WTC11 (cell line): ENCODE results near the gene CYB561D2. TPM values are rescaled to one million over a fixed set of nuclear protein-coding genes. Genes with fewer than 3 reads are reported as not detected.

Source experiments
- ATAC-seq: fragments of 200-7000 bp; cut with Tn5 transposase; 2 replicates; pipeline ENCODE4 v1.10.0; 2021; ENCODE audit warnings: mild to moderate bottlenecking, moderate library complexity
- CTCF ChIA-PET: fragments of 300-600 bp; sonication (Branson Sonifier 250); formaldehyde crosslinking; loops from one replicate; lab custom pipeline; 2021; ENCODE audit warnings: antibody characterized with exemption; lab: Charles Lee
- POLR2A ChIA-PET: fragments of 350-600 bp; sonication (Branson Sonifier 250); formaldehyde crosslinking; loops from one replicate; lab custom pipeline; 2021; ENCODE audit warnings: antibody characterized with exemption; lab: Charles Lee
- DNase-seq: peaks from one replicate; pipeline ENCODE4 v3.0.0; 2021; ENCODE audit warnings: low spot score
- H3K27ac Mint-ChIP-seq: 2 replicates; pipeline ENCODE4 v1.8.0; 2021; ENCODE audit warnings: mixed read lengths
- H3K27me3 Mint-ChIP-seq: 2 replicates; pipeline ENCODE4 v1.8.0; 2021; ENCODE audit warnings: low read depth, mild to moderate bottlenecking, moderate library complexity, mixed read lengths
- H3K36me3 Mint-ChIP-seq: 2 replicates; pipeline ENCODE4 v1.8.0; 2021; ENCODE audit warnings: mixed read lengths
- H3K4me1 Mint-ChIP-seq: 2 replicates; pipeline ENCODE4 v1.8.0; 2022; ENCODE audit warnings: mixed read lengths
- H3K4me3 Mint-ChIP-seq: 2 replicates; pipeline ENCODE4 v1.8.0; 2021; ENCODE audit warnings: mild to moderate bottlenecking, moderate library complexity, mixed read lengths
- H3K9me3 Mint-ChIP-seq: 2 replicates; pipeline ENCODE4 v1.8.0; 2021; ENCODE audit warnings: mixed read lengths
- ESRRA ChIP-seq: sonication (generic); formaldehyde crosslinking; IDR thresholded peaks from 2 replicates; pipeline ENCODE4 v1.8.1; 2022; ENCODE audit warnings: mild to moderate bottlenecking, missing genetic modification reagents, borderline replicate concordance
- HMGA2 ChIP-seq: fragments of 250-450 bp; sonication (Bioruptor Pico); IDR thresholded peaks from 2 replicates; pipeline ENCODE4 v1.4.0; 2021; ENCODE audit warnings: mild to moderate bottlenecking, moderate library complexity
- NFE2L1 ChIP-seq: sonication (generic); formaldehyde crosslinking; IDR thresholded peaks from 2 replicates; pipeline ENCODE4 v1.8.1; 2023; ENCODE audit warnings: missing genetic modification reagents
- NR2C2 ChIP-seq: sonication (generic); formaldehyde crosslinking; IDR thresholded peaks from 2 replicates; pipeline ENCODE4 v1.8.0; 2022; ENCODE audit warnings: mild to moderate bottlenecking, missing genetic modification reagents
- OVOL2 ChIP-seq: fragments of 250-450 bp; sonication (Bioruptor Pico); IDR thresholded peaks from 2 replicates; pipeline ENCODE4 v1.9.0; 2021; ENCODE audit warnings: mild to moderate bottlenecking, borderline replicate concordance
- RORB ChIP-seq: fragments of 250-450 bp; sonication (Bioruptor Pico); IDR thresholded peaks from 2 replicates; pipeline ENCODE4 v1.9.0; 2021; ENCODE audit warnings: mild to moderate bottlenecking
- TP53 ChIP-seq: sonication (generic); formaldehyde crosslinking; IDR thresholded peaks from 2 replicates; pipeline ENCODE4 v1.8.1; 2023; ENCODE audit warnings: mild to moderate bottlenecking, missing genetic modification reagents
- ZNF121 ChIP-seq: sonication (generic); formaldehyde crosslinking; IDR thresholded peaks from 2 replicates; pipeline ENCODE4 v1.8.0; 2023; ENCODE audit warnings: missing genetic modification reagents
- ZNF138 ChIP-seq: sonication (generic); formaldehyde crosslinking; conservative IDR thresholded peaks from 2 replicates; pipeline ENCODE4 v1.8.1; 2022; ENCODE audit warnings: mild to moderate bottlenecking, moderate library complexity, missing genetic modification reagents
- ZNF416 ChIP-seq: fragments of 250-450 bp; sonication (Bioruptor Pico); IDR thresholded peaks from 2 replicates; pipeline ENCODE4 v1.9.0; 2021; ENCODE audit warnings: mild to moderate bottlenecking, inconsistent platforms
- total RNA-seq: library from RNA; stranded (reverse); gene quantifications from 3 replicates; pipeline ENCODE4 v1.2.3, GENCODE V29; 2021
- TF ChIP-seq, protein P1 (sequence below): sonication (generic); formaldehyde crosslinking; IDR thresholded peaks from 2 replicates; pipeline ENCODE4 v1.8.0; 2022; ENCODE audit warnings: mild to moderate bottlenecking, missing genetic modification reagents
- TF ChIP-seq, protein P2 (sequence below): sonication (generic); formaldehyde crosslinking; IDR thresholded peaks from 2 replicates; pipeline ENCODE4 v1.8.0; 2022; ENCODE audit warnings: mild to moderate bottlenecking, missing genetic modification reagents
- TF ChIP-seq, protein P3 (sequence below): sonication (generic); formaldehyde crosslinking; IDR thresholded peaks from 2 replicates; pipeline ENCODE4 v1.8.1; 2023; ENCODE audit warnings: mild to moderate bottlenecking, missing genetic modification reagents, moderate library complexity
- TF ChIP-seq, protein P4 (sequence below): sonication (generic); formaldehyde crosslinking; IDR thresholded peaks from 2 replicates; pipeline ENCODE4 v1.8.1; 2022; ENCODE audit warnings: mild to moderate bottlenecking, missing genetic modification reagents, moderate library complexity, borderline replicate concordance
- TF ChIP-seq, protein P5 (sequence below): fragments of 250-450 bp; sonication (Bioruptor Pico); IDR thresholded peaks from 2 replicates; pipeline ENCODE4 v1.9.0; 2021; ENCODE audit warnings: mild to moderate bottlenecking
- TF ChIP-seq, protein P6 (sequence below): sonication (generic); formaldehyde crosslinking; IDR thresholded peaks from 2 replicates; pipeline ENCODE4 v1.8.1; 2022; ENCODE audit warnings: missing genetic modification reagents, borderline replicate concordance
- TF ChIP-seq, protein P7 (sequence below): fragments of 250-450 bp; sonication (Bioruptor Pico); IDR thresholded peaks from 2 replicates; pipeline ENCODE4 v1.8.0; 2021; ENCODE audit warnings: mild to moderate bottlenecking
- TF ChIP-seq, protein P8 (sequence below): sonication (generic); formaldehyde crosslinking; IDR thresholded peaks from 2 replicates; pipeline ENCODE4 v1.8.1; 2022; ENCODE audit warnings: mild to moderate bottlenecking, moderate library complexity, missing genetic modification reagents
- TF ChIP-seq, protein P9 (sequence below): fragments of 250-450 bp; sonication (Bioruptor Pico); IDR thresholded peaks from 2 replicates; pipeline ENCODE4 v1.9.0; 2021; ENCODE audit warnings: moderate library complexity, mild to moderate bottlenecking, inconsistent platforms, borderline replicate concordance

CYB561D2 gene
- total RNA-seq, 1 experiment from 2014 or later, result 9.8 TPM

DNA sequence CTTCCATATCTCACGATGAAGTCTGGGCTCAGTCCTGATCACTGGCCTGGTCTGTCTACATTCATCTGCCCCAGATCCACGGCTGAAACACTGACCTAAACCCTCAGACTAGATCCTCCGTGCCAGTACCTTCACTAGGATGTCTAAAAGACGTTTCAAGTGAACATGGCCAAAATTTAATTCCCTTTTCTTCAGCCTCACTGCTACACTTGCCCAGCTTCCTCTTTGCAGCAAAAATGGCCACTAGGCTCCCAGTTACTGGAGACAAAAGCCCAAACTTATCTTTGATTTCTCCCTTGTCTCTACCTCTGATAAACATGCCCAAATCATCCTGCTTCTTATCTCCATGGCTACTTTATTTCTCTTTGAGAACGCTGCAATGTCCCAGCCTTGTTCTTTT lies 11.7 kb upstream of the CYB561D2 start:
- H3K9me3 Mint-ChIP-seq, result no peaks in the 10 kb centered on the region
- no peak for TF ChIP-seq NFE2L1 (CRISPR knock-in tag)
- no peak for TF ChIP-seq ZNF121 (CRISPR knock-in tag)
- TF ChIP-seq, protein P1, sequence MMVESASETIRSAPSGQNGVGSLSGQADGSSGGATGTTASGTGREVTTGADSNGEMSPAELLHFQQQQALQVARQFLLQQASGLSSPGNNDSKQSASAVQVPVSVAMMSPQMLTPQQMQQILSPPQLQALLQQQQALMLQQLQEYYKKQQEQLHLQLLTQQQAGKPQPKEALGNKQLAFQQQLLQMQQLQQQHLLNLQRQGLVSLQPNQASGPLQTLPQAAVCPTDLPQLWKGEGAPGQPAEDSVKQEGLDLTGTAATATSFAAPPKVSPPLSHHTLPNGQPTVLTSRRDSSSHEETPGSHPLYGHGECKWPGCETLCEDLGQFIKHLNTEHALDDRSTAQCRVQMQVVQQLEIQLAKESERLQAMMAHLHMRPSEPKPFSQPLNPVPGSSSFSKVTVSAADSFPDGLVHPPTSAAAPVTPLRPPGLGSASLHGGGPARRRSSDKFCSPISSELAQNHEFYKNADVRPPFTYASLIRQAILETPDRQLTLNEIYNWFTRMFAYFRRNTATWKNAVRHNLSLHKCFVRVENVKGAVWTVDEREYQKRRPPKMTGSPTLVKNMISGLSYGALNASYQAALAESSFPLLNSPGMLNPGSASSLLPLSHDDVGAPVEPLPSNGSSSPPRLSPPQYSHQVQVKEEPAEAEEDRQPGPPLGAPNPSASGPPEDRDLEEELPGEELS (CRISPR knock-in tag), result no peak
- TF ChIP-seq, protein P2, sequence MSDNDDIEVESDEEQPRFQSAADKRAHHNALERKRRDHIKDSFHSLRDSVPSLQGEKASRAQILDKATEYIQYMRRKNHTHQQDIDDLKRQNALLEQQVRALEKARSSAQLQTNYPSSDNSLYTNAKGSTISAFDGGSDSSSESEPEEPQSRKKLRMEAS, result no peak
- no peak for TF ChIP-seq ESRRA
- TF ChIP-seq, protein P3, sequence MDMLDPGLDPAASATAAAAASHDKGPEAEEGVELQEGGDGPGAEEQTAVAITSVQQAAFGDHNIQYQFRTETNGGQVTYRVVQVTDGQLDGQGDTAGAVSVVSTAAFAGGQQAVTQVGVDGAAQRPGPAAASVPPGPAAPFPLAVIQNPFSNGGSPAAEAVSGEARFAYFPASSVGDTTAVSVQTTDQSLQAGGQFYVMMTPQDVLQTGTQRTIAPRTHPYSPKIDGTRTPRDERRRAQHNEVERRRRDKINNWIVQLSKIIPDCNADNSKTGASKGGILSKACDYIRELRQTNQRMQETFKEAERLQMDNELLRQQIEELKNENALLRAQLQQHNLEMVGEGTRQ (CRISPR knock-in tag), result no peak
- TF ChIP-seq, protein P4, sequence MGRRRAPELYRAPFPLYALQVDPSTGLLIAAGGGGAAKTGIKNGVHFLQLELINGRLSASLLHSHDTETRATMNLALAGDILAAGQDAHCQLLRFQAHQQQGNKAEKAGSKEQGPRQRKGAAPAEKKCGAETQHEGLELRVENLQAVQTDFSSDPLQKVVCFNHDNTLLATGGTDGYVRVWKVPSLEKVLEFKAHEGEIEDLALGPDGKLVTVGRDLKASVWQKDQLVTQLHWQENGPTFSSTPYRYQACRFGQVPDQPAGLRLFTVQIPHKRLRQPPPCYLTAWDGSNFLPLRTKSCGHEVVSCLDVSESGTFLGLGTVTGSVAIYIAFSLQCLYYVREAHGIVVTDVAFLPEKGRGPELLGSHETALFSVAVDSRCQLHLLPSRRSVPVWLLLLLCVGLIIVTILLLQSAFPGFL (CRISPR knock-in tag), result no peak
- TF ChIP-seq, protein P5, sequence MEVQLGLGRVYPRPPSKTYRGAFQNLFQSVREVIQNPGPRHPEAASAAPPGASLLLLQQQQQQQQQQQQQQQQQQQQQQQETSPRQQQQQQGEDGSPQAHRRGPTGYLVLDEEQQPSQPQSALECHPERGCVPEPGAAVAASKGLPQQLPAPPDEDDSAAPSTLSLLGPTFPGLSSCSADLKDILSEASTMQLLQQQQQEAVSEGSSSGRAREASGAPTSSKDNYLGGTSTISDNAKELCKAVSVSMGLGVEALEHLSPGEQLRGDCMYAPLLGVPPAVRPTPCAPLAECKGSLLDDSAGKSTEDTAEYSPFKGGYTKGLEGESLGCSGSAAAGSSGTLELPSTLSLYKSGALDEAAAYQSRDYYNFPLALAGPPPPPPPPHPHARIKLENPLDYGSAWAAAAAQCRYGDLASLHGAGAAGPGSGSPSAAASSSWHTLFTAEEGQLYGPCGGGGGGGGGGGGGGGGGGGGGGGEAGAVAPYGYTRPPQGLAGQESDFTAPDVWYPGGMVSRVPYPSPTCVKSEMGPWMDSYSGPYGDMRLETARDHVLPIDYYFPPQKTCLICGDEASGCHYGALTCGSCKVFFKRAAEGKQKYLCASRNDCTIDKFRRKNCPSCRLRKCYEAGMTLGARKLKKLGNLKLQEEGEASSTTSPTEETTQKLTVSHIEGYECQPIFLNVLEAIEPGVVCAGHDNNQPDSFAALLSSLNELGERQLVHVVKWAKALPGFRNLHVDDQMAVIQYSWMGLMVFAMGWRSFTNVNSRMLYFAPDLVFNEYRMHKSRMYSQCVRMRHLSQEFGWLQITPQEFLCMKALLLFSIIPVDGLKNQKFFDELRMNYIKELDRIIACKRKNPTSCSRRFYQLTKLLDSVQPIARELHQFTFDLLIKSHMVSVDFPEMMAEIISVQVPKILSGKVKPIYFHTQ, result no peak
- TF ChIP-seq HMGA2, result no peak
- TF ChIP-seq OVOL2, result no peak
- TF ChIP-seq, protein P6, sequence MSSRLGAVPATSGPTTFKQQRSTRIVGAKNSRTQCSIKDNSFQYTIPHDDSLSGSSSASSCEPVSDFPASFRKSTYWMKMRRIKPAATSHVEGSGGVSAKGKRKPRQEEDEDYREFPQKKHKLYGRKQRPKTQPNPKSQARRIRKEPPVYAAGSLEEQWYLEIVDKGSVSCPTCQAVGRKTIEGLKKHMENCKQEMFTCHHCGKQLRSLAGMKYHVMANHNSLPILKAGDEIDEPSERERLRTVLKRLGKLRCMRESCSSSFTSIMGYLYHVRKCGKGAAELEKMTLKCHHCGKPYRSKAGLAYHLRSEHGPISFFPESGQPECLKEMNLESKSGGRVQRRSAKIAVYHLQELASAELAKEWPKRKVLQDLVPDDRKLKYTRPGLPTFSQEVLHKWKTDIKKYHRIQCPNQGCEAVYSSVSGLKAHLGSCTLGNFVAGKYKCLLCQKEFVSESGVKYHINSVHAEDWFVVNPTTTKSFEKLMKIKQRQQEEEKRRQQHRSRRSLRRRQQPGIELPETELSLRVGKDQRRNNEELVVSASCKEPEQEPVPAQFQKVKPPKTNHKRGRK (CRISPR knock-in tag), result no peak
- TF ChIP-seq, protein P7, sequence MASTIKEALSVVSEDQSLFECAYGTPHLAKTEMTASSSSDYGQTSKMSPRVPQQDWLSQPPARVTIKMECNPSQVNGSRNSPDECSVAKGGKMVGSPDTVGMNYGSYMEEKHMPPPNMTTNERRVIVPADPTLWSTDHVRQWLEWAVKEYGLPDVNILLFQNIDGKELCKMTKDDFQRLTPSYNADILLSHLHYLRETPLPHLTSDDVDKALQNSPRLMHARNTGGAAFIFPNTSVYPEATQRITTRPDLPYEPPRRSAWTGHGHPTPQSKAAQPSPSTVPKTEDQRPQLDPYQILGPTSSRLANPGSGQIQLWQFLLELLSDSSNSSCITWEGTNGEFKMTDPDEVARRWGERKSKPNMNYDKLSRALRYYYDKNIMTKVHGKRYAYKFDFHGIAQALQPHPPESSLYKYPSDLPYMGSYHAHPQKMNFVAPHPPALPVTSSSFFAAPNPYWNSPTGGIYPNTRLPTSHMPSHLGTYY, result no peak
- TF ChIP-seq TP53 (CRISPR knock-in tag), result no peak
- TF ChIP-seq ZNF416, result no peak
- TF ChIP-seq, protein P8, sequence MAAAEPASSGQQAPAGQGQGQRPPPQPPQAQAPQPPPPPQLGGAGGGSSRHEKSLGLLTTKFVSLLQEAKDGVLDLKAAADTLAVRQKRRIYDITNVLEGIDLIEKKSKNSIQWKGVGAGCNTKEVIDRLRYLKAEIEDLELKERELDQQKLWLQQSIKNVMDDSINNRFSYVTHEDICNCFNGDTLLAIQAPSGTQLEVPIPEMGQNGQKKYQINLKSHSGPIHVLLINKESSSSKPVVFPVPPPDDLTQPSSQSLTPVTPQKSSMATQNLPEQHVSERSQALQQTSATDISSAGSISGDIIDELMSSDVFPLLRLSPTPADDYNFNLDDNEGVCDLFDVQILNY (CRISPR knock-in tag), result no peak
- TF ChIP-seq, protein P9, sequence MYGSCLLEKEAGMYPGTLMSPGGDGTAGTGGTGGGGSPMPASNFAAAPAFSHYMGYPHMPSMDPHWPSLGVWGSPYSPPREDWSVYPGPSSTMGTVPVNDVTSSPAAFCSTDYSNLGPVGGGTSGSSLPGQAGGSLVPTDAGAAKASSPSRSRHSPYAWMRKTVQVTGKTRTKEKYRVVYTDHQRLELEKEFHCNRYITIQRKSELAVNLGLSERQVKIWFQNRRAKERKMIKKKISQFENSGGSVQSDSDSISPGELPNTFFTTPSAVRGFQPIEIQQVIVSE (CRISPR knock-in tag), result no peak
- no peak for TF ChIP-seq ZNF138 (CRISPR knock-in tag)
- no peak for TF ChIP-seq NR2C2
- TF ChIP-seq RORB (CRISPR knock-in tag), result no peak
- TF ChIP-seq, all 79 proteins: peak for 0
- H3K36me3 Mint-ChIP-seq, result no peaks in the 10 kb centered on the region
- H3K27ac Mint-ChIP-seq, result no peak overlapping the region
- no peak for DNase-seq
- POLR2A ChIA-PET, result interaction anchor here (0.6 kb wide), 1 partner anchor 127 kb away, joined by 4 read pairs; no protein-coding TSS in a partner anchor
- H3K4me1 Mint-ChIP-seq, result peaks cover 33% of the 10 kb centered on the region
- H3K4me3 Mint-ChIP-seq, result peak overlapping the region; percentile 95
- CTCF ChIA-PET, result interaction anchor here (0.7 to 2.6 kb wide), 3 partner anchors 9 to 92 kb away, joined by 3 to 21 read pairs (median 12); partner anchors contain the start of gene HYAL1
- H3K27me3 Mint-ChIP-seq, result peaks cover 60% of the 10 kb centered on the region
- no peak for ATAC-seq
